Measurements from ENCODE around the gene BTBD9.

DNA sequence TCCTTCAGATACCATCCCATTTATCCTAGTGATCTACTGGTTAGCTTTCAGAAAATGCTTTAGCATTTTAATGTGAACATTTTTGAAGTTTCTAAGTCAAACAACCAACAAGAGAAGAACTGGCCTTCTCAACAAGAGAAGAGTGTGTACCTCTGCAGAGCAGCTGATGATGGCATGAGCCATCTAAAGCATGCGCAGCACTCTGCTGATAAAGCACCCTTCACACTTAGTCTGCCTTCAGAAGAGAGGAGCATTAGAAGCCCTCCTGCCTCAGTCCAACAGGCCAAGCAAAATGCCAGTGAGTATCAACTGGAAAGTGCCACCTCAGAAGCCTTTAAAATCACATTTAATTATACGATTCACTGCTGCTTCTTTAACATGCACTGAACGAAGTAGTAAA, 169.2 kb downstream of the BTBD9 start:
- TF ChIP-seq, protein P1, sequence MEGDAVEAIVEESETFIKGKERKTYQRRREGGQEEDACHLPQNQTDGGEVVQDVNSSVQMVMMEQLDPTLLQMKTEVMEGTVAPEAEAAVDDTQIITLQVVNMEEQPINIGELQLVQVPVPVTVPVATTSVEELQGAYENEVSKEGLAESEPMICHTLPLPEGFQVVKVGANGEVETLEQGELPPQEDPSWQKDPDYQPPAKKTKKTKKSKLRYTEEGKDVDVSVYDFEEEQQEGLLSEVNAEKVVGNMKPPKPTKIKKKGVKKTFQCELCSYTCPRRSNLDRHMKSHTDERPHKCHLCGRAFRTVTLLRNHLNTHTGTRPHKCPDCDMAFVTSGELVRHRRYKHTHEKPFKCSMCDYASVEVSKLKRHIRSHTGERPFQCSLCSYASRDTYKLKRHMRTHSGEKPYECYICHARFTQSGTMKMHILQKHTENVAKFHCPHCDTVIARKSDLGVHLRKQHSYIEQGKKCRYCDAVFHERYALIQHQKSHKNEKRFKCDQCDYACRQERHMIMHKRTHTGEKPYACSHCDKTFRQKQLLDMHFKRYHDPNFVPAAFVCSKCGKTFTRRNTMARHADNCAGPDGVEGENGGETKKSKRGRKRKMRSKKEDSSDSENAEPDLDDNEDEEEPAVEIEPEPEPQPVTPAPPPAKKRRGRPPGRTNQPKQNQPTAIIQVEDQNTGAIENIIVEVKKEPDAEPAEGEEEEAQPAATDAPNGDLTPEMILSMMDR (IDR thresholded peaks at IDR 0.05 in 4 of 5, conservative IDR thresholded peaks at IDR 0.05 in 1 of 5): no peak
- no peak for TF ChIP-seq POLR2A (IDR thresholded peaks at IDR 0.05)
